Body of pancreas (tissue), 4 donors: Measurements from ENCODE around the gene HSD11B2. TPM values are rescaled to one million over a fixed set of nuclear protein-coding genes. Genes with fewer than 3 reads are reported as not detected.
A peak's percentile ranks its signal among the peaks of the same experiment; 100 is the strongest.

ENCODE experiments used
- ATAC-seq: fragments of 150-250 bp; one replicate; pipeline ENCODE4 v1.9.1; 2016
- DNase-seq, 4 donors: peaks; one replicate each; pipeline ENCODE4 v3.0.0-alpha.2; 2019
- H3K27ac ChIP-seq, 4 donors: fragments of 200-600 bp; sonication (generic); 1 replicate in 3 of 4; 2 replicates in 1 of 4; pipeline versions ENCODE4 v1.5.1 to v1.6.1; 2016 to 2019; ENCODE audit warnings: mild to moderate bottlenecking in 1 of 4, mixed read lengths in 1 of 4, moderate library complexity in 1 of 4
- H3K27me3 ChIP-seq, 2 donors: fragments of 200-600 bp; sonication (generic); one replicate each; pipeline ENCODE4 v1.6.0; 2016; ENCODE audit warnings: mild to moderate bottlenecking in 1 of 2
- H3K36me3 ChIP-seq, 2 donors: fragments of 200-600 bp; sonication (generic); replicated peaks in 1 of 2; 2 replicates each; pipeline ENCODE4 v1.5.1; 2016; ENCODE audit warnings: low read depth in 2 of 2; ENCODE audit not compliant: insufficient read depth in 1 of 2
- H3K4me1 ChIP-seq: fragments of 200-600 bp; sonication (generic); one replicate; pipeline ENCODE4 v1.6.0; 2016
- H3K4me3 ChIP-seq, 2 donors: fragments of 200-600 bp; sonication (generic); 1 replicate in 1 of 2; 2 replicates in 1 of 2; pipeline ENCODE4 v1.5.1; 2016 to 2019
- H3K9me3 ChIP-seq, 3 donors: fragments of 200-600 bp; sonication (generic); 1 replicate in 2 of 3; 2 replicates in 1 of 3; pipeline ENCODE4 v1.5.1; 2016
- POLR2A ChIP-seq, 3 donors: fragments of 450-650 bp; IDR thresholded peaks; one replicate each; pipeline ENCODE4 v1.6.1; 2016; ENCODE audit warnings: antibody characterized with exemption in 3 of 3, mild to moderate bottlenecking in 2 of 3
- WGBS, 2 donors: methylation state at CpG; one replicate each; pipeline ENCODE4 v1.1.5; 2017; 5-methylcytosine and 5-hydroxymethylcytosine counted together
- intact Hi-C: fragments of 100-400 bp; cut with DNase I; formaldehyde crosslinking; loops from one replicate; pipeline ENCODE4 v1.15.1; 2023
- total RNA-seq, 2 donors: library from RNA; depleted of rRNA; stranded (reverse); fragments of >200 nt; gene quantifications; one replicate each; pipeline ENCODE4 v1.1.0, GENCODE V29; 2016
- TF ChIP-seq, protein P1 (sequence below), 7 experiments: fragments of 450-650 bp in 4 of 7; fragments of 200-600 bp in 3 of 7; sonication (generic) in 3 of 7; IDR thresholded peaks; one replicate each; pipeline ENCODE4 v1.5.1; 2016 to 2019; ENCODE audit warnings: antibody characterized with exemption in 7 of 7

HSD11B2 gene
- total RNA-seq, 2 donors from 2014 or later, result 5.4 to 13.8 TPM

GRCh38 chr16:67451061-67451703 lies 20.3 kb downstream of the HSD11B2 start:
- peaks cover 66% of the 10 kb centered on the region for H3K4me1 ChIP-seq
- TF ChIP-seq, protein P1, sequence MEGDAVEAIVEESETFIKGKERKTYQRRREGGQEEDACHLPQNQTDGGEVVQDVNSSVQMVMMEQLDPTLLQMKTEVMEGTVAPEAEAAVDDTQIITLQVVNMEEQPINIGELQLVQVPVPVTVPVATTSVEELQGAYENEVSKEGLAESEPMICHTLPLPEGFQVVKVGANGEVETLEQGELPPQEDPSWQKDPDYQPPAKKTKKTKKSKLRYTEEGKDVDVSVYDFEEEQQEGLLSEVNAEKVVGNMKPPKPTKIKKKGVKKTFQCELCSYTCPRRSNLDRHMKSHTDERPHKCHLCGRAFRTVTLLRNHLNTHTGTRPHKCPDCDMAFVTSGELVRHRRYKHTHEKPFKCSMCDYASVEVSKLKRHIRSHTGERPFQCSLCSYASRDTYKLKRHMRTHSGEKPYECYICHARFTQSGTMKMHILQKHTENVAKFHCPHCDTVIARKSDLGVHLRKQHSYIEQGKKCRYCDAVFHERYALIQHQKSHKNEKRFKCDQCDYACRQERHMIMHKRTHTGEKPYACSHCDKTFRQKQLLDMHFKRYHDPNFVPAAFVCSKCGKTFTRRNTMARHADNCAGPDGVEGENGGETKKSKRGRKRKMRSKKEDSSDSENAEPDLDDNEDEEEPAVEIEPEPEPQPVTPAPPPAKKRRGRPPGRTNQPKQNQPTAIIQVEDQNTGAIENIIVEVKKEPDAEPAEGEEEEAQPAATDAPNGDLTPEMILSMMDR (IDR thresholded peaks at IDR 0.05), result no peak
- TF ChIP-seq POLR2A (IDR thresholded peaks at IDR 0.05), result no peak
- WGBS, 2 donors, result 78 to 89% methylated on average over 12 of the region's 12 CpGs
- DNase-seq (no peak), ATAC-seq (peak; percentile 4)
- H3K4me3 ChIP-seq, result no peak overlapping the region
- no peaks in the 10 kb centered on the region for H3K9me3 ChIP-seq
- H3K36me3 ChIP-seq, result peaks cover 0 to 2% of the 10 kb centered on the region in 2 donors
- intact Hi-C loops, result no loop called here
- H3K27ac ChIP-seq, result peak overlapping the region; percentile 83 to 96 (median 92)
- H3K27me3 ChIP-seq, result no peaks in the 10 kb centered on the region

DNA sequence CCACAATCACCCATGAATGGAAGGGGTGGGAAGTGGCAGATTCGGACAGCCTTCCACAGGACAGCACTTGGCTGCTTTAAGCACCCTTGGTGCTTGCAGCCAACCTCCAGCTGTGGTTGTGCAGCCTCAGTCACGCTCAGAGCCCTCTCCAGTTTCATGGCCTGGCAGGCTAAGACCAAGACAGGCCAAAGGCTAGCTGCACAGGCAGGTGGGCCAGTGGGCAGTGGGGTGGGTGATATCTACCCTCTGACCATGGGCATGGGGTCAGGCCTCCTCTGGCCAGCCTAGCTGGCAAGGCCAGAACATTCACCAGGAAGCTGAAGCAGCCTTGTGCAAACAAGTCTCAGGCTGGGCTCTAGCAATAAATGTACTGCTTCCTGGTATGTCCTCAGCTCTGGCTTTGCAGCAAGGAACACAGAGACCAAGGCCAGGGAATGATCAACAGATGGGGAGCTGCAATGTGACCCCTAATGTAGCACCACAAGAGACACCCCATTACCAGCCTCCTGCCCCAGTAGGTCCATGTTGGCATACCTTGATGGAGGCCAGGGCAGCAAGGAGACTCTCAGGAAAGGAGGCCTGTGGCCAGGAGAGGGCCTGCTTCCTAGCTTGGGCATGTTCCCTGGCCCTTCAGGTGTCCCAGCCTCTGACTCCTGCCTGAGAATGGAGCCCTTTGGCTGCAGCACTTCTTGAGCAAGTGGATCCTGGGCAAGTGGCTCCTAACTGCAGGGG lies 20.9 kb downstream of the HSD11B2 start:
- Histone ChIP-seq H3K9me3 (no peaks in the 10 kb centered on the region), H3K27me3 (no peaks in the 10 kb centered on the region), H3K27ac (peak overlapping the region; percentile 83 to 96 (median 92)), H3K36me3 (peaks cover 0 to 2% of the 10 kb centered on the region in 2 donors), H3K4me3 (no peak overlapping the region), H3K4me1 (peaks cover 66% of the 10 kb centered on the region)
- DNase-seq, result peak; percentile 63 to 88 (median 76)
- intact Hi-C loops, result no loop called here
- 54 to 71% methylated on average over 1 to 2 of the region's 2 CpGs for WGBS, 2 donors
- ATAC-seq, result peak; percentile 90
- TF ChIP-seq, protein P1 (IDR thresholded peaks at IDR 0.05), result no peak
- TF ChIP-seq POLR2A (IDR thresholded peaks at IDR 0.05), result peak in 1 of 3 donors; percentile 28

GRCh38 chr16:67454104-67454503 lies 23.2 kb downstream of the HSD11B2 start:
- WGBS, 2 donors, result 84 to 89% methylated on average over 5 of the region's 5 CpGs
- TF ChIP-seq, protein P1 (IDR thresholded peaks at IDR 0.05), result no peak
- no peak for TF ChIP-seq POLR2A (IDR thresholded peaks at IDR 0.05)
- DNase-seq (no peak), ATAC-seq (no peak)
- intact Hi-C loops, result no loop called here
- H3K27ac ChIP-seq, result peak overlapping the region in 3 of 4 donors; percentile 3 to 96 (median 93)
- no peak overlapping the region for H3K4me3 ChIP-seq
- H3K9me3 ChIP-seq, result no peaks in the 10 kb centered on the region
- H3K27me3 ChIP-seq, result no peaks in the 10 kb centered on the region
- peaks cover 0 to 2% of the 10 kb centered on the region in 2 donors for H3K36me3 ChIP-seq
- peaks cover 75% of the 10 kb centered on the region for H3K4me1 ChIP-seq

DNA sequence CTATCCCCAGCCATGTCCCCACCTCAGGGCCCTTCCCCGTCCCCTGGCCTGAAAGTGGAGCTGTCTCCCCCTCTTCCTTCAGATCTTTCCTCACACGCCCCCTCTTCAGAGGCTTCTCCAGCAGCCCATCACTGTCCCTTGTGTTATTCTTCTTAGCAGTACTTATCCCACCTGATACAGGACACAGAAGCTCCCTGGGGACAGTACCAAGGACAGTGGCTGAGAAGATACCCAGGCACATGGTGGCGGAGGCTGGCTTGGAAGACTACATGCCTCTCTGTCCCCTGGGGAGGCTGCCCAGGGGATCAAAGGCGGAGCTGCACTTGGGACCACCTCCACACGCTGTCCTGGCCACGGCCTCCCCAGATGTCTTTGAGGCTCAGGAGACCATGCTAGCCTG lies 23.9 kb downstream of the HSD11B2 start:
- Histone ChIP-seq H3K27ac (no peak overlapping the region), H3K27me3 (no peaks in the 10 kb centered on the region), H3K4me1 (peaks cover 75% of the 10 kb centered on the region), H3K4me3 (no peak overlapping the region), H3K9me3 (no peaks in the 10 kb centered on the region), H3K36me3 (peaks cover 0 to 2% of the 10 kb centered on the region in 2 donors)
- WGBS, 2 donors, result 80 to 93% methylated on average over 3 to 6 of the region's 6 CpGs
- ATAC-seq (no peak), DNase-seq (no peak)
- TF ChIP-seq, protein P1 (IDR thresholded peaks at IDR 0.05), result no peak
- TF ChIP-seq POLR2A (IDR thresholded peaks at IDR 0.05), result no peak
- intact Hi-C loops, result no loop called here
